GM18517 (cell line): ENCODE results near the gene TLCD4.
"Not testable (repeated sequence)": the region's sequence is repeated elsewhere in the genome, so short reads cannot be mapped to it uniquely, and the experiment has no call there.

Experiments
- ATAC-seq: cut with Tn5 transposase; IDR thresholded peaks from one replicate; pipeline ENCODE4 v1.9.1; 2021; ENCODE audit warnings: mild to moderate bottlenecking, moderate library complexity; ENCODE audit not compliant: unreplicated experiment

TLCD4 gene

GRCh38 chr1:95145493-95145892 lies 28.3 kb downstream of the TLCD4 start:
- no peak for ATAC-seq

GRCh38 chr1:95146637-95147036 lies 29.5 kb downstream of the TLCD4 start:
- ATAC-seq, result no peak

GRCh38 chr1:95154096-95154495 lies 36.9 kb downstream of the TLCD4 start:
- no peak for ATAC-seq

- not testable (repeated sequence) for ATAC-seq
Observed at GRCh38 chr1:95165569-95165968, 48.4 kb downstream of the TLCD4 start.
